Heart left ventricle (tissue), 16 donors: ENCODE measurements around the gene KCNIP3. TPM values are rescaled to one million over a fixed set of nuclear protein-coding genes. Genes with fewer than 3 reads are reported as not detected.

Experiments
- ATAC-seq, 4 donors: fragments of 200-7000 bp; cut with Tn5 transposase; one replicate each; pipeline ENCODE4 v1.9.1; 2020 to 2022; ENCODE audit warnings: moderate library complexity in 4 of 4, mild to moderate bottlenecking in 3 of 4, moderate number of reproducible peaks in 1 of 4
- DNase-seq, 5 donors: peaks; one replicate each; pipeline ENCODE4 v3.0.0-alpha.2; 2020
- H3K27ac ChIP-seq, 12 donors: fragments of 200-600 bp; sonication (generic) in 4 of 12; one replicate each; pipeline versions ENCODE4 v1.5.0 to v1.8.0; 2016 to 2022; ENCODE audit warnings: mild to moderate bottlenecking in 2 of 12
- H3K27me3 ChIP-seq, 9 donors: fragments of 200-600 bp; sonication (generic) in 2 of 9; one replicate each; pipeline versions ENCODE4 v1.5.1 to v1.8.0; 2016 to 2022; ENCODE audit warnings: mild to moderate bottlenecking in 3 of 9
- H3K36me3 ChIP-seq, 9 donors: fragments of 200-600 bp; sonication (generic) in 2 of 9; one replicate each; pipeline versions ENCODE4 v1.5.0 to v1.8.0; 2018 to 2022; ENCODE audit warnings: mild to moderate bottlenecking in 2 of 9
- H3K4me1 ChIP-seq, 12 donors: fragments of 200-600 bp; sonication (generic) in 4 of 12; one replicate each; pipeline versions ENCODE4 v1.5.0 to v1.8.0; 2016 to 2022; ENCODE audit warnings: mild to moderate bottlenecking in 3 of 12
- H3K4me3 ChIP-seq, 12 donors: fragments of 200-600 bp; sonication (generic) in 4 of 12; one replicate each; pipeline versions ENCODE4 v1.5.0 to v1.8.0; 2017 to 2022; ENCODE audit warnings: mild to moderate bottlenecking in 9 of 12, moderate library complexity in 4 of 12
- H3K9me3 ChIP-seq, 12 donors: fragments of 200-600 bp; sonication (generic) in 4 of 12; one replicate each; pipeline versions ENCODE4 v1.5.0 to v1.8.0; 2016 to 2022; ENCODE audit warnings: mild to moderate bottlenecking in 1 of 12
- POLR2A ChIP-seq, 2 donors: fragments of 450-650 bp; IDR thresholded peaks; one replicate each; pipeline ENCODE4 v1.6.1; 2017; ENCODE audit warnings: antibody characterized with exemption in 2 of 2, mild to moderate bottlenecking in 2 of 2, moderate library complexity in 2 of 2
- WGBS, 4 donors: extraction: QIAGEN DNeasy Blood & Tissue Kit in 2 of 4; methylation state at CpG; one replicate each; pipeline versions ENCODE4 v1.1.5 to v1.1.7; 2013 to 2018; 5-methylcytosine and 5-hydroxymethylcytosine counted together
- intact Hi-C, 10 donors: fragments of 100-400 bp; cut with DNase I; formaldehyde crosslinking; loops; one replicate each; pipeline versions ENCODE4 v1.11.1 to v1.14.2; 2022
- polyA plus RNA-seq, 2 donors: library from polyadenylated mRNA; stranded (reverse); fragments of 200-250 nt; gene quantifications; one replicate each; pipeline ENCODE4 v1.2.3, GENCODE V29; 2013
- total RNA-seq, 9 donors: library from RNA; depleted of rRNA in 2 of 9; stranded (reverse); fragments of >200 nt in 2 of 9; fragmentation: NEBNext Ultra II Directional in 3 of 9; extraction: Animal tissue kit (Norgen Biotek cat#: 25700) in 3 of 9; gene quantifications; one replicate each; pipeline versions ENCODE4 v1.1.0 to v1.2.4, GENCODE V29; 2016 to 2023
- TF ChIP-seq, protein P1 (sequence below), 12 donors: fragments of 200-600 bp; sonication (generic) in 4 of 12; IDR thresholded peaks; one replicate each; pipeline versions ENCODE4 v1.5.0 to v1.8.0; 2018 to 2022; ENCODE audit warnings: antibody characterized with exemption in 12 of 12, mild to moderate bottlenecking in 5 of 12
- donor health status: ischemic (EF 13 %, LVEDD 7.1; RV severe dilation, severe dysfunction).
- donor health status: healthy with polysubstance abuse.
- donor health status: DM: no; HTN: yes; CAD: no.
- donor health status: DM: no; HTN: no; CAD: no.
- donor health status: ischemic (EF 25% LVEDD 6.9; RV normal size, moderate dysfunction).
- donor health status: ischemic (EF 25% LVEDD 5.7; RV mildly dilated, moderate dysfunction).
- donor health status: healthy.
- donor health status: DM: yes; HTN: yes; CAD: no.
- donor health status: ischemic (EF 35%, LVEDD 5.7; RV mildly dilated, moderate dysfunction).
- donor health status: nonischemic (EF 11% LVEDD 7.7; RV severe dilation, severe dysfunction).
- donor health status: DM: yes; HTN: yes; CAD: no.
- donor health status: PGD.
- donor health status: ischemic (EF 29% LVEDD 5.4; RV normal size, mild dysfunction).
- donor health status: nonischemic (EF 23%, LVEDD 6.1; RV moderate dilation, normal function).

KCNIP3 gene
- total and polyA plus RNA-seq, 11 donors: 2.7 to 8.3 (median 4.0) TPM

DNA sequence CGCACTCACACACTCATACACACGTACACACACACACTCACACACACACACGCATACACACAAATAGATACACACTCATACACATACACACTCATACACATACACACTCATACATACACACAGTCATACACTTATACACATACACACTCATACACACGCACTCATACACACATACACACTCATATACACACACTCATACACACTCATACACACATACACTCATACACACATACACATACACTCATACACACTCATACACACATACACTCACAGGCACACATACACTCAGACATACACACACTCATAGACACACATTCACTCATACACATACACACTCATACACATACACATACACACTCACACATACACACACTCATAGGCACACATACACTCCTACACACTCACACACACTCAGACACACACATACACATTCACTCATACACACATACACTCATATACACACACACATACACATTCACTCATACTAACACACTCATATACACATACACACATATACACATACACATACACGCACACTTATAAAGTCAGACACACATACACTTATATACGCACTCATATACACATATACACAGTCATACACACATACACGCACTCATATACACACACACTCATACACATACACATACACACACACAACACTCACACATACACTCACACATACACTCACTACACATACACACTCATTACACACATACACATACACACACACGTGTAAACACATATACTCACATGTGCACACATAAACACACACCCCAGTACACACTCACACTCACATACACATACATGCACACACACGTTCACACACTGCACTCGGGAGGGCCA, 28.7 kb downstream of the KCNIP3 start:
- H3K4me3 ChIP-seq: no peak overlapping the region
- intact Hi-C loops: no loop called here
- WGBS, 4 donors: 93 to 97% (median 93%) methylated on average over 10 of the region's 10 CpGs
- H3K4me1 ChIP-seq: no peaks in the 10 kb centered on the region
- DNase-seq: no peak
- no peak for ATAC-seq
- H3K9me3 ChIP-seq: no peaks in the 10 kb centered on the region
- no peaks in the 10 kb centered on the region for H3K27me3 ChIP-seq
- H3K36me3 ChIP-seq: no peaks in the 10 kb centered on the region
- H3K27ac ChIP-seq: no peak overlapping the region
- TF ChIP-seq, protein P1, sequence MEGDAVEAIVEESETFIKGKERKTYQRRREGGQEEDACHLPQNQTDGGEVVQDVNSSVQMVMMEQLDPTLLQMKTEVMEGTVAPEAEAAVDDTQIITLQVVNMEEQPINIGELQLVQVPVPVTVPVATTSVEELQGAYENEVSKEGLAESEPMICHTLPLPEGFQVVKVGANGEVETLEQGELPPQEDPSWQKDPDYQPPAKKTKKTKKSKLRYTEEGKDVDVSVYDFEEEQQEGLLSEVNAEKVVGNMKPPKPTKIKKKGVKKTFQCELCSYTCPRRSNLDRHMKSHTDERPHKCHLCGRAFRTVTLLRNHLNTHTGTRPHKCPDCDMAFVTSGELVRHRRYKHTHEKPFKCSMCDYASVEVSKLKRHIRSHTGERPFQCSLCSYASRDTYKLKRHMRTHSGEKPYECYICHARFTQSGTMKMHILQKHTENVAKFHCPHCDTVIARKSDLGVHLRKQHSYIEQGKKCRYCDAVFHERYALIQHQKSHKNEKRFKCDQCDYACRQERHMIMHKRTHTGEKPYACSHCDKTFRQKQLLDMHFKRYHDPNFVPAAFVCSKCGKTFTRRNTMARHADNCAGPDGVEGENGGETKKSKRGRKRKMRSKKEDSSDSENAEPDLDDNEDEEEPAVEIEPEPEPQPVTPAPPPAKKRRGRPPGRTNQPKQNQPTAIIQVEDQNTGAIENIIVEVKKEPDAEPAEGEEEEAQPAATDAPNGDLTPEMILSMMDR (IDR thresholded peaks at IDR 0.05): no peak

DNA sequence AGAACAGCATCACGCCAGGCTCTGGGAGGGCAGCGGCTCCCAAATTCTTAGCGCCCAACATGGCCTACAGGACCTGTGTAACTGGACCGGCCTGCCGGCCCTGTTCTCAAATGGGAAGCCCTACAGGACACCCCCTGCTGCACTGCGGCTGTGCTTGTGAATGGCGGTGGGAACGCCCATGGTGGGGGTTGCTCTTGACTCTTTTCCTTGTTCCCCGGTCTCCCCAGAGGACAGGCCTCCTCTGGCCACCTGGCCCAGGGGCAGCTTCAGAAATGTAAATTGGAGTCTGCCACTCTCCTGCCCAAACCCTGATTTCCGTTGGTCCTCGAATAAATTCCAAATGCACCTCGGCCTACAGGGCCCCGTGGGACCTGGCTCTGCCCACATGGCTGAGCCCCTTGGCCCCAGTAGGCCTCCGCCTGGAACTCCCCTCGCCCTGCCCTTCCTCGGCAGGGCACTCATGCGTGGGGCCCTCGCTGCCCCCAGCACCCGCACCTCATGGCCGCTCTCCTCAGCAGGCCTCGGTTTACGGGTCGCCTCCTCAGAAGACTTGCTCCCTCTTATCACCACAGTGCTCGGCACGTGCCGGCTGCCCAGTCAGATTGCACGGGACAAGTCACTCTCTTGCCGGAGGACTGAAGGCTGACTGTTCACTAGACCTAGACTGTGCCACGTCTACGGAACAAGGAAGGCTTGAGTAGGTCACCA, 29.4 kb downstream of the KCNIP3 start:
- Histone ChIP-seq H3K4me3 (no peak overlapping the region), H3K27ac (no peak overlapping the region), H3K27me3 (no peaks in the 10 kb centered on the region), H3K9me3 (no peaks in the 10 kb centered on the region), H3K4me1 (no peaks in the 10 kb centered on the region), H3K36me3 (no peaks in the 10 kb centered on the region)
- TF ChIP-seq, protein P1 (IDR thresholded peaks at IDR 0.05): no peak
- no peak for TF ChIP-seq POLR2A (IDR thresholded peaks at IDR 0.05)
- intact Hi-C loops: no loop called here
- ATAC-seq: no peak
- peak in 1 of 5 donors; percentile 52 for DNase-seq
- WGBS, 4 donors: 91 to 93% (median 92%) methylated on average over 21 to 30 of the region's 30 CpGs

DNA sequence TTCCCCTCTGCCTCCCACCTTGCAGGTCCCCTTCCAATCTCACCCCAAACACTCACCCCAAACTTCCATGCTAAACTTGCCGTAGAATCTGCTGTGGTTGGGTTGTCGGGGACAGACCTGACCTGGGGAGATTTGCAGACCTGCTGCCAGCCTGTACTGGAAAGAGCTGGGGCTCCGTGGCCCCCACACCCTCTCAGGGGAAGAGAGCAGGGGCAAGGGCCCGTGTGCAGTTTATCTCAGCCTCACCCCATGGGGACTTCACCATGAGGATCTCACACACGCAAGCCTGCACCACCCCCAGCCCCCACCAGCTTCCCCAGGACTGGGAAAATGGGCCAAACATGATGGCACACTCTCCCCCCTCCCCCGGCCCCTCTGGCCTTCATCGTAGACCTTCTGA, 30.7 kb downstream of the KCNIP3 start:
- WGBS, 4 donors: 71 to 85% (median 76%) methylated on average over 7 of the region's 7 CpGs
- no peaks in the 10 kb centered on the region for H3K9me3 ChIP-seq
- ATAC-seq: no peak
- intact Hi-C loops: no loop called here
- H3K27me3 ChIP-seq: no peaks in the 10 kb centered on the region
- DNase-seq: peak in 1 of 5 donors; percentile 18
- no peaks in the 10 kb centered on the region for H3K4me1 ChIP-seq
- no peak for TF ChIP-seq POLR2A (IDR thresholded peaks at IDR 0.05)
- TF ChIP-seq, protein P1 (IDR thresholded peaks at IDR 0.05): no peak
- no peaks in the 10 kb centered on the region for H3K36me3 ChIP-seq
- no peak overlapping the region for H3K27ac ChIP-seq
- no peak overlapping the region for H3K4me3 ChIP-seq

DNA sequence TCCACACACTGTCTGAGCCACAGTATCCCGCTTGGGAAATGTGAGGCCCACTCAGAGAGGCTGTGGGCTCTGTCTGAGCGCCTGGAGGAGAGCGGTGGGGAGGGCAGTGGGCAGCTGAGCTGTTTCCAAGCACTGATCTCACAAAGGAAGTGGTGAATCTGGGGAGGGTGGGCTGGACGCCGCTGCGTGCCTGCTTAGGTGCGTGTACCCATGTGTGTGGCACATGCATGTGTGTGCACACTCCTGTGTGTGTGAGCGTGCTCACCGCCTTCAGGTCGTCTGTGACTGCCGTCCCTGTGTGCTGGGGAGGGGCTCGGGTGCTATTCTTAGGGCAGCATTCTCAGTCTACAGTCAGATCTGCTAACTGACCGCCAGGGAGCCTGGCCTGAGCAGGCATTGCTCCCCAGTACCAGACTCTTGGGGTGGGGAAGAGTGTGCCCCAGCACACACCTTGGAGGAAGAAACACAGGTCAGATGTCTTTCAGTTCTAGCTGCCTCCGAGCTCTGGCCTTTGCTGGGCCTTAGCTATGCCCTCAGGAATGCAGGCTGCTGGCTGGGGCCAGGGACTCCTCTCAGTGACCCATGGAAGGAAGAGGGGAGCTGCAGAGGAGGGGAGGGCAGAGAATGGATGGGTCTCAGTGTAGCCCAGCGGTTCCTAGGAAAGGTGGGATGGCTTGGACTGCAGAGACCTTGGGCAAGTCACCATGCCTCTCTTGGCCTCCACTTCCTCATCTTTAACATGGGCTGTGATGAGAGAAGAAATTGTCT, 31.4 kb downstream of the KCNIP3 start:
- WGBS, 4 donors: 58 to 74% (median 64%) methylated on average over 8 to 15 of the region's 15 CpGs
- Histone ChIP-seq H3K9me3 (no peaks in the 10 kb centered on the region), H3K4me1 (no peaks in the 10 kb centered on the region), H3K27me3 (no peaks in the 10 kb centered on the region), H3K36me3 (no peaks in the 10 kb centered on the region), H3K4me3 (no peak overlapping the region), H3K27ac (no peak overlapping the region)
- ATAC-seq (no peak), DNase-seq (peak in 1 of 5 donors; percentile 44)
- no peak for TF ChIP-seq POLR2A (IDR thresholded peaks at IDR 0.05)
- TF ChIP-seq, protein P1 (IDR thresholded peaks at IDR 0.05): no peak
- intact Hi-C loops: no loop called here
